GM21515 (cell line): ENCODE results near the gene P2RY10.
"Not testable (repeated sequence)": the region's sequence is repeated elsewhere in the genome, so short reads cannot be mapped to it uniquely, and the experiment has no call there.

Experiments used
- ATAC-seq: cut with Tn5 transposase; IDR thresholded peaks from one replicate; pipeline ENCODE4 v1.9.1; 2021; ENCODE audit not compliant: unreplicated experiment

P2RY10 gene, protein sequence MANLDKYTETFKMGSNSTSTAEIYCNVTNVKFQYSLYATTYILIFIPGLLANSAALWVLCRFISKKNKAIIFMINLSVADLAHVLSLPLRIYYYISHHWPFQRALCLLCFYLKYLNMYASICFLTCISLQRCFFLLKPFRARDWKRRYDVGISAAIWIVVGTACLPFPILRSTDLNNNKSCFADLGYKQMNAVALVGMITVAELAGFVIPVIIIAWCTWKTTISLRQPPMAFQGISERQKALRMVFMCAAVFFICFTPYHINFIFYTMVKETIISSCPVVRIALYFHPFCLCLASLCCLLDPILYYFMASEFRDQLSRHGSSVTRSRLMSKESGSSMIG

DNA sequence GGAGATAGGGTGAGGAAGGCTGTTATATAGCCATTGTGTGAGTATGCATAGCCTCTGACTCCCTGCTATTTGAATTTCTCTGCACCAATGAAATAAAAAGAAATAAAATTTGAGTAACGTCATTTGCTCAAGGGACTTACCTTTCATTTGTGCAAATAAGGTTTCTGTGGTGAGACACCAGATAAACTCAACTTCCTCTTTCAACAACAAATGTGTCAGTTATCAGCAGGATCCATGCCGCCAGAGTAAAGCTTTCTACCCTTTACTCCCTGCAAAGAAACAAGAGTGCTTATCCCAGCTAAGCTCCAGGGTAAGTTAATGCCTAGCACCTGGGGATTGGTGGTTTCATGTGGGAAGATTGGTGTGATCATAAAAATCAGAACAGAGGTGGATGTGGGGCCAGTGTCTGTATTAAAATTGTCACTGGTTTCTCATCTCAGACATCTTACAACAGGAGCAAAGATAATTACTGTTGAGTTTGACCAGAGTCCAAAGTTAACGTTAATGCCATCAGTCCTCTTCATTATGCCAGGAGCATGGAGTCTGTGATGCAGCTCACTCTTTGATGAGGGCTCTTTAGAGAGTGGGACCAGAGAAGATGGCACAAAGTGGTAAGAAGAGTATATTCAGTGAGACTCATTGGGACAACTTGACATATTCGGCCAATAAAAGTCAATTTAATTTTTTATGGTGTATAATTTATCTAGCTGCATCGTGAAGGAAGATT, at the start of gene P2RY10:
Gene P2RY10, plus strand, starts transcription at position 206 of the 727 bp plus-strand sequence. CDS start 15,130 bp downstream, outside the sequence.
- ATAC-seq: peak; percentile 73

DNA sequence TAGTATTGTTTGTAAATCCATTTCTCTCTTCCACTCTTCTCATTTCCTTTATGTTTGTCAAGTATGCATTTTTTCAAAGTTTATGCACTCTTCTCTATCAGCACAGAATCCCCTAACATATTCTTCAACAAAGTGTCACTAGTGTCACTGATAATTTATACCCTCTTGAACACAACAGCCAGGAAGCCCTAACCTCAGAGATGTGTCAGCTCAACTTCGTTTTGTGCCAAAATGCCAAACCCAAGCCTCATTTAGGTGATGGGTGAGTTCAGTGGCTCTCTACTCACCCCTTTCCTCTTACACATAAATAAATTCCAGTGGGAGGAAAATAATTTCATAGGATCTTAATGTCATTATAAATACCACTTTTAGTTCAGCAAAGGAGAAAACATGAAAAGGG, 22.4 kb upstream of the P2RY10 start:
- no peak for ATAC-seq

DNA sequence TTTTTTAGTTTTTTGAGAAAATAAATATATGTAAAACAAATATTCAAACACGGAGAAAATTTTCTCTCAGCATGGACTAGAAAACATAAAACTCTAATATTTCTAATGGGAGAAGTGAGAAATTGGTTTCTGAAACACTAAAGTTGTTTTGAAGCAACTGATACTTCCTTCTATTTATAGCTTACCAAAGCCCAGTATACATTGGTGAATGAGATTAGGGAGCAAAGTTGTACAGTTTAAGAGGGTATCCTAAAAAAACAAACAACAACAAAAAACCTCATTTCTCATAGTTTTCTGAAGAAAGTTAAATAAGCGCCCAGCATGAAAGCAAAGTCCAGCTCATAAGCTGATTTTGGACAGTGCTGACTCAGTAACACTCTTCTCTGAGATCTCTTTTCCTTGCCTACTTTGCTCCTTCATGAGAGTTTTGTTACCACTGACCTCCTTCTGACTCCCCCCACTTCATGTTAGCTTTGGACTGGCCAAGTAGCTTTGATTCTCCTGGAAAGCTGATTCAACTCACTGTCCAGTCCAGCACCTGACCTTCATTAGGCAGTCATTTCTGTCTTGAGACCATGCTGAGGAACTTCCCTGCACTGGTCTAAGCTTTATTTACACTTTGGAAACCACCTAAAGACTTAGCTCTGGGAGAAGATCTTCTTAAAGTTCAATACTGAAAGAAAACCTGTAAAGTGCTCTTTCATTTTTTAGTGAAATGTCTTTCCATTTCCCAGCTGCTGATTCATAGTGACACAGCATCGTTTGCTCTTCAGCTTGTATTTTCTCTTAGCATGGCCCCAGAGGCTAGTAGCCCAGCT, 21.8 kb upstream of the P2RY10 start:
- peak; percentile 84 for ATAC-seq

DNA sequence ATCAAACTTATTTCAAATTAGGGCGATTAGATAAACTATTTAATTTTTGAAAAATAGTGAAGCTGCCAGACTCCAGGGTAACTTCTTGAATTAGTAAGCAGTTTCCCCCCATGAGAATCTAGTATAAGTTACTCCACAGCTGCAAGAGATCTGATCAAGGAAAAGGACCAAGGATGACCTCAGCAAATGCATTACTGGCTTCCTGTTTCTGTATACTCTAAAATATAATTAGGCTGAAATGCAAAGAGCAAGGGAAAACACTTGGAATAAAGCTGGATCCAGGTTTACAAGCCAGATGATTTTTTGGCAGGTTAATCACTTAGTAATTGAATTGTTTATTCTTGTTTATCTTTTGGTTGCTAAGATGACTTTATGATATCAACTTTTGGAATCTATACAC, 13.4 kb upstream of the P2RY10 start:
- ATAC-seq: no peak

DNA sequence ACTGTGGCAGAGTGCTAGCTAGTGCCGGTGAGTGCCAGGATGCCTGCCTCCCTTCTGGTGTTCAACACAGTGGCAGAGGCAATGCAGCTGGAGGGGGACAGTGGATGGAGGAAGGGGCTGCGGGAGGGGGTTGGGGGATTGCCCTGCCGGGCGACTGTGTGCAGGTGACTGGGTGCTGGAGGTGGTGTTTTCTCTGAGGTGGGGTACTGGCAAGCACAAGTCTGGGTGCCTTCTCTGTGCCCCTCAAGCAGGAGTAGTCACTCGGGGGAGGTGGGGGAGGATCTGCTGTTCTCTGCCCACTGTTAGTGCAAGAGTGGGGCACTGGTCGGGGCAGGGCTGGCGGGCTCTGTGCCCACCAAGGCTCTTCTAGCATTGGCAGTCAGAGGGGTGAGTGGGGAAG, 10.3 kb upstream of the P2RY10 start:
- no peak for ATAC-seq

DNA sequence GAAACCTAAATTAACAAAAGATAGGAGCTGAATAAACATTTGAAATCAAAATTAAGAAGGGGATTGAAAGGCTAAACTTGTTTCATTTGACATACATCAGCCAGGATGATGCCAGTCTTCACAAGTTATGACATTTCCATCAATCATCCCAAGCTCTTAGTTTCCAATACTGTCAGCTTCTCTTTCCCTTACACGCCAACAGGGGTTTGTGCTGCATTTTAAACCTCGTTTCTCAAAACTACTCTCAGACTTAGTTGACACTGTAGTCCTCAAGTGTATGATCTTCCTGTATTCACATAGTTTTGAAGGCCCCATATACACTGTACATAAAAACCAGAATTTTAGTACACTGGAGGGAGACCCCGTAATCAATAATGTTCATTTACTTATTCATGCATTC, 840 bp upstream of the P2RY10 start:
- ATAC-seq: no peak

DNA sequence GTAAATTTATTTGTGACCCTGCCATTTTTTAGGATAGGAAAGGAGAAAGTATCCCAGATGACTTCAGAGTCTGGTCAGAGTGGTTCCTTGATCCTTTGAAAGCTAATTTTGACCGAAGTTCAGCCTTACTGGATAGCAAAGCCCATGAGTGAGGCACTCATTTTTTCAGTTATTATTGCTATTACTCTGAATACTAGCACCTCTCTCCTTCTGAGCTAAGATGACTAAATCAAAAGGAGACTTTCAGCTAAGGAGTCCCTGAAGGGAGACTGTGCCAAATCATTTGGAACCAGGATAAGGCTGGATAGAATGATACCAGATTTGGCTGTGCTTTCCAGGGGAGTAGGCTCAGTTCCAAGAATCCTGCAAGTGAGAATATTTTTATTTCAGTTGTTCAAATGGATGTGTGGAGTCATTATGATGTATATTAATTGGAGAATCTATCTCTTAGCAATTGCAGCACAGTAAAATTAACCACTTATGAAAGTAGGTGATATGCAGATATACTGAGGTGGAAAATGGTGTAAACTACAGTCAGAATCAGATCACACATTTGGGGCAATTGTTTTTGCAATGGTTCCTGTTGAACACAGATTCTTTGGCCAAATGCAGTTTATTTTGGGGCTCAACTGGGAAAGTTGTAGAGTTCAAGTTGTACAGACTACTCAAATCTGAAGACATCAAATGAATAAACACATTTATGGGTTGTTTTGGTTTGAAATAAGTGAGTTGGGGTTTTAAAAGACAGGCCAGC, 1.2 kb downstream of the P2RY10 start:
- no peak for ATAC-seq

DNA sequence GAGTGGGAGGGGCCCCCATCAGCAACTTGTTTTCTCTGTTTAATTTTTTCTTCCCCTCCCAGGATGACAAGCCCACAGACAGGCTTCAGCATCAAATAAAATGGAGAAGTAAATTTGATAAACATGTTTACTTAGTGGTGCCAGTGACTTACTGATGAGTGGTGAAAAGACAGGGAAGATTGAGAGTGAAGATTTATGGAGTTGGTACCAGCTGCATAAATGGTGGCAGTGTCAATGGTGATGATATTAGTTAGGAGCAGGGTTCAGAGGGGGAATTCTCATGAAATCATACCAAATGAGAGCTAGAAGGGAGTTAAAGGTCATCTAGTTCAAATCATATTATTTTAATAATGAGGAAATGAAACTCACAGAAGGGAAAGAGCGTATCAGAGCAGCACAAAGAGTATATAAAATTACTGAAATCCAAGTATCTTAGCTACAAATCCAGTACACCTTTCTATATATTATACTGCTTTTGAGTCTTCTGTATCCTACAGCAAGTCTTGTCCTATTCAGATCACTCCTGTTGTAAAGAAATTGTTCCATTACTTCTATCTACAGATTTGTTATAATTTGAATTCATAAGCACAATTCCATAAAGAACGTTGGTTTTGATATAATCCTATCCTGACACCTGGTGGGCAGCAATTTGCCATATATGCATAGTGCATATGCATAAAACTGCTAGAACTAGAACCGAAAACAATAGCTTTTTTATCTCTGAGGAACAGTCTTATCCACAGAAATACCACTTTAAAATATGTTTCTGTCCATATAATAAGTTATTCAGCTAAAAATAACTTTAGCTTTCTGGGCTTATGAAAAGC, 5.0 kb downstream of the P2RY10 start:
- ATAC-seq: no peak

DNA sequence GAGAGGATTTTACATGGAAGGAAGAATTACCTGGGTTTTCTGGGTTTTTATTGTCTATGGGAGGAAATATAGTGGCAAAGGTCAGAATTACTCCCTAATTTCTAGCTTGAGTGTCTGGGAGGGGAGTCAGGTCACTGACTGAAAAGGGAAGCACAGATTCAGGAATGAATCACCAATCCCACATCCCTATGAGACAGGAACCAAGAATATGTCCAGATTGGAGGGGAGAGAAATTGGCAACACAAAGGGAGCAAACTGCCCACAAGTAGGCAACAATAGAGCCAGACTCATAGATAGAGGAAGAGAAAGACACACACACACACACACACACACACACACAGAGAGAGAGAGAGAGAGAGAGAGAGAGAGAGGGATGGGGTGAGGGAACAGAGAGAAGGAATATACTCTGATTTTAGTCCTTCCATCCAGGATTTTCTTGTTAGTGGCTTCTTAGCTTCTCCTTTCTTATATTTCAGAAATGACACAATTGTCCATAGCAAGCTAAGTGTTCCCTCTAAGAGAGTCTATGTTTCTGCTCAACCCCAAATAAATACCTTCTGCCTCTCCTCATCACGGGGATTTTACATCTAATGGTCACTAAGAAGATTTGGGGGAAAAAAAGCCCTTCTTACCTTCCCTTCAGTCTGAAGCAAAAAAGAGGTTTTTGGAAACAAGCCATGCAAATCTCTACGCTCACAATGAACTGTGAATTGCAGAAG, 12.0 kb downstream of the P2RY10 start:
- ATAC-seq: no peak

DNA sequence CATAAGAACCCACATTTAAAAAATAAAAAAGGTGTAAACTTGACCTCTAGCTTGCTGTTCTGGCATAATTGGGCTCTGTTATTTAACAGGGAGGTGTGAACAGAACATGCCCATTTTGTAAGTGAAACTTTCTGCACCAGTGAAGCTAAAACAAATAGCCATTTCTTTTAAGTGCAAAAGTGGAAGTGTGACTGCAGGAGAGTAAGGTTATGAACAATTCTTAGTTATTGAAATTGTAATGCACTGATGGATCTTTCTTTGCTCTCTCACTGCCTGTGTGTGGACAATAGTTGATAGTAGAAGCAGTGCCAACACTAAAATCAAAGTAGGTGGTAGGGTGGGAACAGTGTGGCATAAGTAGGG, 12.6 kb downstream of the P2RY10 start:
- peak; percentile 78 for ATAC-seq

DNA sequence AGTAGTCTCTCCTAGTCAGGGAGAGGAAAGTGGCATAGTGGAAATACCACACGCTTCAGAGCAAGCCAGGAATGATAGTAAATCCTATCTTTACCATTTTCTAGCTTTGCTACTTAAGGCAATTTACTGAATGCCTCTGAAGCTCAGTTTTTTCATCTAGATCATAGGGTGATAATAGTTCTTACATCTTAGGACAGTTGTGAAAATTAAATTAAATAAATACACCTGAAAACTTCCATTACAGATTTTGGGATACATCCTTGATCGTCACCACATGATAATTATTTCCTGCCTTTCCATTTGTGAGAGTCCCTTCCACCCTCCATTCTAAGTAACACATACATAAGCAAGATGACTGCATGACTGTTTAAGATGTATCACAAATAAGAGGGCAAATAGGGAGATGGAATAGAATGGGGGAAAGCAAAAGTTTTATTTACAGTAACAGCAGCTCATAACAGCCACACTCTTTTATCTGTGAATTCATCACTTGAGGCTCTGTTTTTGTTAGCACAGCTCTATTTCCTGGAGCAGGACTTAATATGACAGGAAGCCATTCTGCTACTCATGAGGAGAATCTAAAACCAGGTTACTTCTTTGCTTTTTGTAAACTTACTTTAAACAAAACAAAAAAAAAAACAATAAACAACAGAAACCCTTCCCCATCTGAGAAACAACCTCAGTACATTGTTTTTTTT, 13.4 kb downstream of the P2RY10 start:
- ATAC-seq: no peak

DNA sequence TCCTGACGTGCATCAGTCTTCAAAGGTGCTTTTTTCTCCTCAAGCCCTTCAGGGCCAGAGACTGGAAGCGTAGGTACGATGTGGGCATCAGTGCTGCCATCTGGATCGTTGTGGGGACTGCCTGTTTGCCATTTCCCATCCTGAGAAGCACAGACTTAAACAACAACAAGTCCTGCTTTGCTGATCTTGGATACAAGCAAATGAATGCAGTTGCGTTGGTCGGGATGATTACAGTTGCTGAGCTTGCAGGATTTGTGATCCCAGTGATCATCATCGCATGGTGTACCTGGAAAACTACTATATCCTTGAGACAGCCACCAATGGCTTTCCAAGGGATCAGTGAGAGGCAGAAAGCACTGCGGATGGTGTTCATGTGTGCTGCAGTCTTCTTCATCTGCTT, 15.7 kb downstream of the P2RY10 start:
- no peak for ATAC-seq

DNA sequence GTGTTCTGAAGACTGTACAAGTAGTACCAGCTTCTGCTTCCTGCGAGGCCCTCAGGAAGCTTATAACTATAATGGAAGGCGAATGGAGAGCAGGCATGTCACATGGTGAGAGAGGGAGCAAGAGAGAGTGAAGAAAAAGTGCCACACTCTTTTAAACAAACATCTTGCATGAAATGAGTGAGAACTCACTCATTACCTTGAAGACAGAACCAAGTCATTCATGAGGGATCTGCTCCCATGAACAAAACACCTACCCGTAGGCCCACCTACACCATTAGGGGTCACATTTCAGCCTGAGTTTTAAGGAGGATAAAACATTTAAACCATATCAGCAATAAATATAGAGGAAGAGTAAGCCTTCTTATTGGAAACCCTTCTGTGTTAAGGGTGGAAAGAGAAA, 19.4 kb downstream of the P2RY10 start:
- no peak for ATAC-seq

DNA sequence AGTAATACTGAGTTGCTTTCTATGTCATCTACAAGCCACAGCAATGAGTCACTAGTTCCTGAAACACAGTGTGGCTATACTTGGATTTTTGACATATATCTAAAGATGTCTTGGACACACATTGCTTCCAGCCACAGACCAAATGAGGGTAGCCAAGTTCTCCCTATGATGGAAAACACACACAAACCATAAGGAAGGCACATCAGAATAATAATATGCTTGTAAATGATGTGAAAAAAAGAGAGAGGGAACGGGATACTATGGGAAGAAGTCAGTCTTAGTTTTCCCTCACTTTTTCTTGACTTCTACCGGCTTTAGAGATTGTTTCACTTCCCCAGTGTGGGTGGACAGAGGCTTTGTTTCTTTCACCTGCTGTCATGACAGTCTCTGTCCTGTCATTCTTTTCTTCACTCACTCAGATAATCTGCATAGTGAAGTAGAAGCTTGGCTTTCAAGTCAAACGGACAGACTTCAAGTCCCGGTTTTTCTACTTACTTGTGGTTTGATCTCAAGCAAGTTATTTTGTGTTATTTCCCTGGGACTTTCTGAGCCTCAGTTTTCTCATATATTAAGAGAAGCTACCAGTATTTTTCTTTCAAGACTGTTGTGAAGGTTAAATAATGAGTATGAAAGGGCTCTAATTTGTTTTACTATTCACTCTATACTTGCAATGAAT, 34.7 kb downstream of the P2RY10 start:
- peak; percentile 99 for ATAC-seq

DNA sequence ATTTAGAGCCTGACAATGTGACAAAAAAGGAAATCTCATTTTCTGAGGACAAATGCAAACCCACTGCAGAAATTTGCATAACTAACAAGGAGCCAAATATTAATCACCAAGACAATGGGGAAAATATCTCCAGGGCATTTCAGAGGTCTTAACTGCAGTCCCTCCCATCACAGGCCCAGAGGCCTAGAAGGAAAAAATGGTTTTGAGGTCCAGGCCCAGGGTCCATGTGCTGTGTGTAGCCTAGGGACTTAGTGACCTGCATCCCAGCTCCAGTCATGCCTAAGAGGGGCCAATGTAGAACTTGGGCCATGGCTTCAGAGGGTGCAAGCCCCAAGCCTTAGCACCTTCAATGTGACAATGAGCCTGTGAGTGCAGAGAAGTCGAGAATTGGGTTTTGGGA, 44.2 kb downstream of the P2RY10 start:
- ATAC-seq: no peak

DNA sequence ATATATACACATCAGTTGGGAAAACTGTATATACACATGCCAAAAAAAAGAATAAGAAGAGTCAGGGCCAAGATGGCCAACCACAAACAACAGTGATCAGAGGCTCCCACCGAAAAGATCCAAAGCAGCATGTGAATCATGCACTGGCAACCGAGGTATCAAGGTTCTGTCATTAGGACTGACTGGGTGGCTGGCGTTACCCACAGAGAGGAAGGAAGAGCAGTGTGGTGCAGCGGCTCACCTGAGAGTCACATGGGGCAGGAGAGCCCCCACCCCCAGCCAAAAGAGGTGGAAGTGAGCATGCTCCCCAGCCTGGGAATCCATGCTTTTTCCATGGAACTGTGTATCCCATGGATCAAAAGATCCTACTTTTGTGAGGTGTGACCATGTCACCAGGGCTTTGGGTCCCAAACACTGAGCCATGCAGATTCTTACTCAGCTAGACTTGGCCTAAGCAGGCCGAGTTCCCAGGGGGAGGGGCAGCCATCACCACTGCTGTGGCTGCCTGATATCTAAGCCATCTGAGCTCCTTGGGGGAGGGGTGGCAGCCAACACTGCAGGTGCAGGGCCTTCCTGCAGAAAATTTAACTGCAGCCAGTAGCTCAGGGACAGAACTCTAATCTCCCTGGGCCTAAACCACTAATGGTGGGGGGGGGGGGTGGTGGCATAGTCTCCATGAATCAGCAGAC, 52.8 kb downstream of the P2RY10 start:
- ATAC-seq: no peak

DNA sequence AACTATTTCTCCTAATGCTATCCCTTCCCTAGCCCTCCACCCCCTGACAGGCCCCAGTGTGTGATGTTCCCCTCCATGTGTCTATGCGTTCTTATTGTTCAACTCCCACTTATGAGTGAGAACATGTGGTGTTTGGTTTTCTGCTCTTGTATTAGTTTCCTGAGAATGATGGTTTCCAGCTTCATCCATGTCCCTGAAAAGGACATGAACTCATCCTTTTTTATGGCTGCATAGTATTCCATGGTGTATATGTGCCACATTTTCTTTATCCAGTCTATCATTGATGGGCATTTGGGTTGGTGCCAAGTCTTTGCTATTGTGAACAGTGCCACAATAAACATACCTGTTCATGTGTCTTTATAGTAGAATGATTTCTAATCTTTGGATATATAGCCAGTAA, 62.3 kb downstream of the P2RY10 start:
- not testable (repeated sequence) for ATAC-seq
